GM19324 (cell line): ENCODE data around the gene LRRC26.

ENCODE experiments used
- ATAC-seq: cut with Tn5 transposase; IDR thresholded peaks from one replicate; pipeline ENCODE4 v1.9.1; 2021; ENCODE audit warnings: mild to moderate bottlenecking, moderate library complexity; ENCODE audit not compliant: unreplicated experiment, low FRiP score

LRRC26 gene

GRCh38 chr9:137168904-137169856, 671 bp downstream of the LRRC26 start:
- ATAC-seq: no peak

DNA sequence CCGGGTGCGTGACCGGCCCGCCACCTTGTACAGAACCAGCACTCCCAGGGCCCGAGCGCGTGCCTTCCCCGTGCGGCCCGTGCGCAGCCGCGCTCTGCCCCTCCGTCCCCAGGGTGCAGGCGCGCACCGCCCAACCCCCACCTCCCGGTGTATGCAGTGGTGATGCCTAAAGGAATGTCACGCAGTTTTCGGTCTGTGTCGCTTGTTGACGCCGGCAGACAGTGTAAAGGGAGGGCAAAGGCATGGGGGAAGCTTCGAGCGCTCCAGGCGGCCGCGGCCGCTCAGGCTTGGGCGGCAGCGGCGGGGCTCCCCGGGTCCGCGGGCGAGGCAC, 1.3 kb downstream of the LRRC26 start:
- no peak for ATAC-seq

- ATAC-seq: no peak
These were observed 1.9 kb downstream of the LRRC26 start for GRCh38 chr9:137167747-137168572.

DNA sequence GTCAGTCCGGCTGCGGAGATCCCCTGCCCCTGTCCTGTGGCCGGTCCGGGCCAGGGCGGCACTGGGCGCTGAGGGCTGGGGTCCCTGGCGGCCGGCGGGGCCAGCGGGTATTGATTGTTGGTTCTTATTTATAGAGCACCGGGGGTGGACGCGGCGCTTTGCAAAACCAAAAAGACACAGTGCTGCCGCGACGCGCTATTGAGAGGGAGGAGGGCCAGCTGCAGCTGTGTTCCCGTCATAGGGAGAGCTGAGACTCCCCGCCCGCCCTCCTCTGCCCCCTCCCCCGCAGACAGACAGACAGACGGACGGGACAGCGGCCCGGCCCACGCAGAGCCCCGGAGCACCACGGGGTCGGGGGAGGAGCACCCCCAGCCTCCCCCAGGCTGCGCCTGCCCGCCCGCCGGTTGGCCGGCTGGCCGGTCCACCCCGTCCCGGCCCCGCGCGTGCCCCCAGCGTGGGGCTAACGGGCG, 2.5 kb downstream of the LRRC26 start:
- ATAC-seq: no peak

- ATAC-seq: no peak
These were observed 3.2 kb downstream of the LRRC26 start for GRCh38 chr9:137166380-137167229.

- ATAC-seq: no peak
These were observed 4.5 kb downstream of the LRRC26 start for GRCh38 chr9:137165250-137165836.

GRCh38 chr9:137164370-137165249, 5.2 kb downstream of the LRRC26 start:
- ATAC-seq: no peak

DNA sequence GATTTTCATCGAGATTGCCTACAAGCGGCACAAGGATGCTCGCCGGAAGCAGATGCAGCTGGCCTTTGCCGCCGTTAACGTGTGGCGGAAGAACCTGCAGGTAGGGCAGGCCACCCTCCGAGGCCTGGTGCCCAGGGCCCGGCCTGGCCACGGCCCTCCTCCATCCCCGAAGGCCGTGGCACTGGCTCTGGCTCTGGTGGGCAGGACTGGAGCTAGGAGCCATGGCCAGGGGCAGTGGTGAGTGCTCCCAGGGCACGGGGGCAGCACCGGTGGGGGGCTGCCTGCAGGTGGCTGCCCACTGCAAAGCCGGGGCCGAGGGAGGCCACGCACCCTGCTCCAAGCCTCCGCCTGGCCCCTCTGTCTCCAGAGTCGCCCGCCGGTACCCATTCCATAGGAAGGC, 6.0 kb downstream of the LRRC26 start:
- ATAC-seq: no peak

GRCh38 chr9:137163365-137163715, 6.5 kb downstream of the LRRC26 start:
- no peak for ATAC-seq

DNA sequence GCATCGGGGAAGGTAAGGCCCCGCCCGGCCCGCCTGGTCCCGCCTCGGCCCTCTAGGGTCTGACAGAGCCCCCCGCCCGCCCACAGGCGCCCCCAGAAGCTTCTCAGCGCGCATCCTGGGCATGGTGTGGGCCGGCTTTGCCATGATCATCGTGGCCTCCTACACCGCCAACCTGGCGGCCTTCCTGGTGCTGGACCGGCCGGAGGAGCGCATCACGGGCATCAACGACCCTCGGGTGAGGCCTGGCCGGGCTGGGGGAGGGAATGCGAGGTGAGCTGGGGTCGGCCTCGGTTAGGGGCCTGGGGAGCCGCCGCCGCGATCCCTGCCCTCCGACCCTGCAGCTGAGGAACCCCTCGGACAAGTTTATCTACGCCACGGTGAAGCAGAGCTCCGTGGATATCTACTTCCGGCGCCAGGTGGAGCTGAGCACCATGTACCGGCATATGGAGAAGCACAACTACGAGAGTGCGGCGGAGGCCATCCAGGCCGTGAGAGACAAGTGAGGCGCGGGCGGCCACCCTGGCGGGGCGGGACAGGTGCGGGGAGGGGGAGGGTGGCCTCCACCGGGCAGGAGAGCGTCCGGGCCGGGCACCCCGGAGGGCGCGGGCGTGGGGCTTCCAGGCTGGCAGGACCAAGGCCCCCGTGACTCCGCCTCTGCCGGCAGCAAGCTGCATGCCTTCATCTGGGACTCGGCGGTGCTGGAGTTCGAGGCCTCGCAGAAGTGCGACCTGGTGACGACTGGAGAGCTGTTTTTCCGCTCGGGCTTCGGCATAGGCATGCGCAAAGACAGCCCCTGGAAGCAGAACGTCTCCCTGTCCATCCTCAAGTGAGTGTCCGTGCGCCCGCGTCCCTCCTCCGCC, 7.1 kb downstream of the LRRC26 start:
- ATAC-seq: no peak

- ATAC-seq: no peak
These were observed 8.0 kb downstream of the LRRC26 start for GRCh38 chr9:137161558-137162486.

DNA sequence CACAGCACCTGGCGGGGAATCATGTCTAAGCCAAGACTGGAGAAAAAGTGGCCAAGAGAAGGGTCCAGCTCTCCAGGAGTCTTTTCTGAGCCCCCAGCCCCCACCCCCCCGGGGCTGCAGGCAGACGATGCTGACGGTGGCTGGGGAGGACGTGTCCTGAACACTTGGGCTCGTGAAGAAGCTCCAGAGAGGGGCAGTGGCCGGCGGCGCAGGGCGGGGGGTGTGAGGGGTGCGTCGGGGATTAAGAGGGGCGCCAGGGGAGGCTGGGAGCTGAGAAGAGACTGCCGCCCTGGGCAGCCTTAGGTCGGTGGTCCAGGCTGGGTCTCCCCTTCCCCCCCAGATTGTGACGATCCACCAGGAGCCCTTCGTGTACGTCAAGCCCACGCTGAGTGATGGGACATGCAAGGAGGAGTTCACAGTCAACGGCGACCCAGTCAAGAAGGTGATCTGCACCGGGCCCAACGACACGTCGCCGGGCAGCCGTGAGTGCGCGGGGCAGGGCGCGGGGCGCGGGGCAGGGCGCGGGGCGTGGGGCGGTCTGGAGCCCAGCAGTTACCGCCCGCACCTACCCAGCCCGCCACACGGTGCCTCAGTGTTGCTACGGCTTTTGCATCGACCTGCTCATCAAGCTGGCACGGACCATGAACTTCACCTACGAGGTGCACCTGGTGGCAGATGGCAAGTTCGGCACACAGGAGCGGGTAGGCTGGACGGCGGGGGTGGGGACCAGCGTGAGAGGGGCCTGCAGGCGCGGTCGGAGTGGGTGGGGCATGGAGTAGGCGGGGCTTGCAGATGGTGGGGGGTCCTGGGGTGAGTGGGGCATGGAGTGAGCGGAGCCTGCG, 8.9 kb downstream of the LRRC26 start:
- no peak for ATAC-seq

DNA sequence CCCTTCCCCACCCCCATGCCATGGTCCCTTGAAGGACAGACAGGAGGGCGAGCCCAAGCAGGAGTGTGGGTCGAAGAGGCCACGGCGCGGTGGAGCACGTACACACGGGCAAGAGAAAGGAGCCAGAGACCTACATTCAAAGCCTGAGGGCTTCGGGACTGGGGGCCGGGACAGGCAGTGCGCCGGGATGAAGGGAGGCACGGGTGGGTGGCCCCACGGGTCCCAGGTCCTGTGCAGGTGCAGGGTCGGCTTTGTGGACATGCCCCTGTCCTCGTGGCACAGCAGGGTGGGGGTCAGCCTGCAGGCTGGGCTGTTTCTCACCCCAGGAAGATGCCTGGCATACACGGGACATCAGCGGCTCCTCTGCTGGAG, 9.8 kb downstream of the LRRC26 start:
- no peak for ATAC-seq

DNA sequence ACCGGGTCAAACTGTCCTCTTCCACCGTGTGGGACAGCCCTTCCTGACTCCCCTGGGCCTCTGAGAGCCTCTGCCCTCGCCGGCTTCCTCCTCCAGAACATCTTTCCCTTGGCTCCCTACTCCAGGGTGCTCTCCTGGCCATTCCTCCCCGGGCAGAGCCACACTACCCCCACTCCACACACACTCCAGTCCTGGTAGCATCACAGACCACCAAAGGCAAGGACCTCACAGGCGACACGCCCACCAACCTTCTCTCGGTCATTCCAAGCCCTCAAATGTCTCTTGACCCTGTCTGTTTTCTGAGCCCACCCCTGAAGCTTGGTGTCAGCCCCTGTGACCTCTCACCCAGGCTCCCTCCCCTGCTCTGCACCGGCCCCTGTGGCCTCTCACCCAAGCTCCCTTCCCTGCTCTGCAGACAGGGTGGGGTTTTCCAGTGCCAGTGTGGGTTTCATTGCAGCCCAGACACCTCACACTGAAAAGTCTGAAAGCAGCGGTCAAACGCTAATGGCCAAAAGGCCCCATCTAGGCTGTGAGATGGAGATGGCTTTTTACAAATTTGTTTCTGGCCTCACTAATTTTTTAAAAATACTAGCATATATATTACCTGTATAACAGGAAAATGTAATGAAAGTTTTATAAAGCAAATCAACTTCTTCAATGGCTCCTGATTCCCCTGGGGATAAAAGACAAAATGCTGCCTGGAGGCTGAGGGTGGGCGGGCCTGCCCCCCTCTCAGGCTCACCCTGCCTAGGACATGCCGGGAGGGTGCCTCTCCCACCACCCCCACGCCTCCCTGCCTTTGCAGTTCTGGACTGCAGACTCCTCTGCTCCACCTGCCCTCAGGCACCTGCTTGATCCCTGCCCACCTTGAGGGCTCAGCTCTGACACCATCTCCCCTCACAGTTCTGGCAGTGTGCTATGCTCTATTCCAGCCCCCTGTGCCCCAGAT, 10.5 kb downstream of the LRRC26 start:
- ATAC-seq: no peak

- no peak for ATAC-seq
These were observed 11.2 kb downstream of the LRRC26 start for GRCh38 chr9:137158625-137159024.
